C4-2B (cell line): ENCODE results near the gene KLF11.

Experiments used
- H3K27ac ChIP-seq: fragments of 450-650 bp; 2 replicates; pipeline ENCODE4 v1.5.1; 2017
- ZFX ChIP-seq: fragments of 450-650 bp; IDR thresholded peaks from 2 replicates; pipeline ENCODE4 v1.6.1; 2017
- TF ChIP-seq, protein P1 (sequence below): fragments of 450-650 bp; conservative IDR thresholded peaks from 2 replicates; pipeline ENCODE4 v1.5.1; 2017; ENCODE audit warnings: mild to moderate bottlenecking

Gene KLF11

DNA sequence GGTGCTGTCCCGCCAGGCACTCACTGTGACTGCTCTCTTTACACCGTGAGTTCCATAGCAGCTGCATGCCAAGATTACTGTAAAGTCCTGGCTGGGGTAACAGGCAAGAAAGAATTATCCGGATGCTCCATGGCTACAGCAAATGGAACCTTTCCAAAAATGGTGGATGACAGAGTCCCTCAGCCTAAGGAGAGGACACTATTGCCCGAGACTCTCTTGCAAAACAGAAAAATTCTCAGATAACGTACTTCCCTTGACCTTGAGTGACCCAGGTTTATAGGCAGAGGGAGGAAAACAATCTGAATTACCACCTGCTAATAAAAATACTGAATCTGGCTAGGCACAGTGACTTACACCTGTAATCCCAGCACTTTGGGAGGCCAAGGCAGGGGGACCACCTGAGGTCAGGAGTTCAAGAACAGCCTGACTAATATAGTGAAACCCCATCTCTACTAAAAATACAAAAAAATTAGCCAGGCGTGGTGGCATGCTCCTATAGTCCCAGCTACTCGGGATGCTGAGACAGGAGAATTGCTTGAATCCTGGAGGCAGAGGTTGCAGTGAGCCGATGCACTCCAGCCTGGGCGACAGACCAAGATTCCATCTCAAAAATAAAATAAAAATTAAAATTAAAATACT, 32.3 kb downstream of the KLF11 start:
- no peak for TF ChIP-seq ZFX
- TF ChIP-seq, protein P1, sequence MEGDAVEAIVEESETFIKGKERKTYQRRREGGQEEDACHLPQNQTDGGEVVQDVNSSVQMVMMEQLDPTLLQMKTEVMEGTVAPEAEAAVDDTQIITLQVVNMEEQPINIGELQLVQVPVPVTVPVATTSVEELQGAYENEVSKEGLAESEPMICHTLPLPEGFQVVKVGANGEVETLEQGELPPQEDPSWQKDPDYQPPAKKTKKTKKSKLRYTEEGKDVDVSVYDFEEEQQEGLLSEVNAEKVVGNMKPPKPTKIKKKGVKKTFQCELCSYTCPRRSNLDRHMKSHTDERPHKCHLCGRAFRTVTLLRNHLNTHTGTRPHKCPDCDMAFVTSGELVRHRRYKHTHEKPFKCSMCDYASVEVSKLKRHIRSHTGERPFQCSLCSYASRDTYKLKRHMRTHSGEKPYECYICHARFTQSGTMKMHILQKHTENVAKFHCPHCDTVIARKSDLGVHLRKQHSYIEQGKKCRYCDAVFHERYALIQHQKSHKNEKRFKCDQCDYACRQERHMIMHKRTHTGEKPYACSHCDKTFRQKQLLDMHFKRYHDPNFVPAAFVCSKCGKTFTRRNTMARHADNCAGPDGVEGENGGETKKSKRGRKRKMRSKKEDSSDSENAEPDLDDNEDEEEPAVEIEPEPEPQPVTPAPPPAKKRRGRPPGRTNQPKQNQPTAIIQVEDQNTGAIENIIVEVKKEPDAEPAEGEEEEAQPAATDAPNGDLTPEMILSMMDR: no peak
- no peak overlapping the region for H3K27ac ChIP-seq

DNA sequence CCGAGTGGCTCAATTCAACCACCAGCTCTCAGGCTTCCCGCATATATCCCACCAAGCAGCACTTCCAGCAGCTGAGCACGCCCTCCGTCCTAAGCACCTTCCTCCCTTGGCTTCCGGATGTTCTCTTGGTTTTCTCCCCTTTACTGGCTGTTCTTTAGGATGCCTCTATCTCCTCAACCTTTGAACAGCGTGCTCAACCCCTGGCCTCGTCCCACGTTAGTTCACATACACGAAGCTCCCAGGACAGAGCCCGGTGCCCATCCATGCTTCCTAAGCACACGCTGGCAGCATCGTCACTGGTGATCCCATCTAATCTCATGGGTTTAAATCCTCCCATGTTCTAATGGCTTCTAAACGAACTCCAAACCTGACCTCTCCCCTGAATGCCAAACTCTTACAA, 33.2 kb downstream of the KLF11 start:
- TF ChIP-seq, protein P1: no peak
- no peak for TF ChIP-seq ZFX
- H3K27ac ChIP-seq: no peak overlapping the region

DNA sequence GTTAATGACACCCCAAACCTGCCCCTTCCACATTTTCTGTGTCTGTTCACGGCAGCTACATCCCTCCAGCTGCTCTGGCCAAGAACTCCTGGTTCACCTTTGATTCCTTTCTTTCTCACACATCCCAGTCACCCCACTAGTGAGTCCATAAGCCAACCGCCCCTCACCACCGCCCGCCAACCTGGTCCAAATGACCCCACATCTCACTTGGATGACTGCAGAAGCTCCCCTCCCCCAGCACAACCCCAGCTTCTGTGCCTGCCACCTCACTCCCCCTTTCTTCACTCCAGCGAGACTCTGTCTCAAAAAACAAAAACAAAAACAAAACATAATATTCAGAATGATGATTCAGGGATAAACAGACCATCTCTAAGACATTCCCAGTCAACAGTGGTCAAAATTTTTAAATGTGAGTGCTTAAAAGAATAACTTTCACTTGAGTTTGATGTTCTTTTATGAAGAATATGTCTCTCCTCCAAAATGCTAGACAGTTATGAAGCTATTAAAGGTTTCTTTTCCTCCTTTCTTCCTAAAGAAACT, 33.7 kb downstream of the KLF11 start:
- no peak overlapping the region for H3K27ac ChIP-seq
- TF ChIP-seq, protein P1: no peak
- no peak for TF ChIP-seq ZFX

DNA sequence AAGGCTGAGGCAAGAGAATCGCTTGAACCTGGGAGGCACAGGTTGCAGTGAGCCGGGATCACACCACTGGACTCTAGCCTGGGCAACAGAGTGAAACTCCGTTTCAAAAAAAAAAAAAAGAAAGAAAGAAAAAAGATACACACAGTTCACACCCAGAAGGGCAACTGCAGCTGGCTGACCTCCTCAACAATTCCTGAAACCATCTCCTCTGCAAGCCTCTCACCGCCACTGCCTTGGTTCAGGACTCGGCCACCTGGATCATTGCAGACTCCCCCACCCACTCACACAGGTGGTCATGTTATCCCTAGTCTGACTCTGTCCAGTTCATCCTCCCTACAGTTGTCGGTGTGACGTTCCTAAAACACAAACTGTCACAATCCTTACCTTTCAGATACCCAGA, 34.7 kb downstream of the KLF11 start:
- no peak for TF ChIP-seq ZFX
- TF ChIP-seq, protein P1: no peak
- no peak overlapping the region for H3K27ac ChIP-seq

DNA sequence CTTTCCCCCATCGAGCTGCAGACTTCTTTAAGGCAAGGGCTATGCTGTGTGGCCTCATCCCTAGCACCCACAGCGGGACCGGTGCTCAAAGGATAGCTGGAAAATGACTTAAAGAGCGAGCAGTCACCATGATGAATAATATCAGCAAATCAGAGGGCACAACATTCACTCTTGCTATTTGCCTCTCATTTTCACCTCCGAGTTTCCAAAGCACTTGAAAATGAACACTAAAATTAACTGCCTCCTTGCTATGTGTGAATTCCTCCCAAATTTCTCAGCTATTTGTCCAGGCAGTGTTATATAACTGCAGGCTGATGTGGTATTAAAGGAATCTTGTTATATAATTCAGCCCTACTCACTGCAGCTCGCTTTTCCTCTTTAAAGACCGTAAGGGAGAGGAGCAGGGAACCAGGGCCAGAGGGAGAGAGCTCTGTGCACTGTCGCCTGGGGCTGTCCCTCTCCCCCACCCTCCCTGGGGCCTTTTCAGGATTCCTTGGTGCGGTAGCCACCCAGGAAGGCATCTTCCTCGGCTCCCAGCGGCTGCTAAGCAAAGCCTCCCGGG, 35.4 kb downstream of the KLF11 start:
- TF ChIP-seq, protein P1: no peak
- no peak overlapping the region for H3K27ac ChIP-seq

DNA sequence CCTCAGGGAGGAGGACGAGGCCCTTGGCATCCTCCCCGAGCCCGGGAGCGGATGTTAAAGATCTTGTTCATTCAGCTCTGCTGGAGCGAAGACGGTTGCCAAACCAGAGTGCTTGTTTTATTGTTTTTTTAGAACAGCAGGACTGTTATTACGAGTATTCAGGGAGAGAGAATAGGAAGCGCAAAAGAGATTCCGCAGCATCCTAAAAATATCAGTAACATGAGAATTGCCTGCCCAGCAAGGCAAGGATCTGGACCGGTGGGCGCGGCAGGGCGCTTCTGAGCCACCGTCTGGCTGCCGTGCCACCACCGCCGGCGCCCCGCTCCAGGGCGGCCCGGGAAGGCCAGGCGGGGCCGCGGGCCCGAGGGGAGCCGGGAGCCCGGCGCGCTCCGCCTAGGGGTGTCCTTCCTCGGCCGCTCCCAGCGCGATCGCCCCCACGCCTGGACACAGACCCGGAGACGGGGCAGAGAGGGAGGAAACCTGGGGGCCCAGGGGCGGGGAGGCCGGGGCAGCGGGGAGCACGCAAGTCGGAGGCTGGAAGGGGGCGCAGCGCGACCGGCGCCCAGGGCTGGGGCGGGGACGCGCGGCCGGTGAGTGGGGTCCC, 36.0 kb downstream of the KLF11 start:
- TF ChIP-seq, protein P1: no peak
- TF ChIP-seq ZFX: no peak
- H3K27ac ChIP-seq: no peak overlapping the region

DNA sequence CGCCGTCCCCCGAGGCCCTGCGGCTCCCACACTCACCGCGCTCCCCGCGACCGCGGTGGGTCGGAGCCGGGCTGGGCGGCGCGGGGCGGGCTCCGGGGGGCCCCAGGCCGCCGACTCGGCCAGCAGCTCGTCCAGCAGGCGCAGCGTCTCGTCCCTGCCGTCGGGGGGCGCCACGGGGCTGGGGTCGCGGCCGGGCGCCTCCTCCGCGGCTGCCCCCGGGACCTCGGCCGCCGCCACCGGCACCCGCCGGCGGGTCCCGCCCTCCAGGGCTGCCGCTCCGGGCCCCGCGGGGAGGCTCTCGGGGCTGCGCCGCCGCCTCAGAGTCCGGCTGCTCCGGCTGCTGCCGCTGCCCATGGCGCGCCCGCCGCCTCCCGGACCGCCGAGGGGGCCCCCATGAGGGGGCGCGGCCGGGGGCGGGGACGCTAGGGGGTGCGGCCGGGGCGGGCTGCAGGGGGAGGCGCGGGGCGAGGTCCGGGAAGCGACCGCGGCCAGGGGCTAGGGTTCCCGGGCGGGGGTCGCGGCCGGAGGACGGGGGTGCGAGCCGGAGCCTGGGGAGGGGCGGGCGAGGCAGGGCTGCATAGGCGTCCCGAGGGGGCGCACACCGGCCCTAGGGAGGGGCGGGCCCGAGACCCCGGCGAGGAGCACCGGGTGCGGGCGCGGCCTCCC, 36.7 kb downstream of the KLF11 start, which contains the start of gene CYS1:
TSS of gene CYS1 (minus strand) at position 542 of the 666 bp plus-strand sequence. CDS start at position 354, 188 bp downstream.
- TF ChIP-seq, protein P1: no peak
- no peak for TF ChIP-seq ZFX

More for the DNA sequence above, 36.7 kb downstream of the KLF11 start, which contains the start of gene CYS1:
- no peak within 1 kb of the TSS for H3K27ac ChIP-seq
